Measurements from ENCODE around the gene EDAR.

The EDAR gene

DNA sequence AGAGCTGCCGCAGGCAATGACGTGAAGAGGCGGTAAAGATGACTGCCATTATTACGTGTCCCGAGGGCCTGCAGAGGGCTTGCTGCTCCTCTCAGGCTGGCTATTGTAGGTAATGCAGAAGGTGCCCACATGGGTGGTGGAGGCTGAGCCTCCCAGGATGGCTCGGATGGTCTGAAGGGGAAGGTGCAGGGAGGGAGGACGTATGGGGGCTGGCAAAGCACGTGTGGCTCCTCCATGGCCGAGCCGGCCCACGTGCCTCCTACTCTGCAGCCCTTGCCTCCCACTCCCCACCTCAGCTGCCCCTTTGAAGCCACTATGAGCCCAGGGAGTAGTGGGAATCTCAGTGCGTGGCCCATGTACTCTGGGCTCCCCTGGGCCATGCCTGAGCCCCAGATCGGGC, 48.9 kb downstream of the EDAR start:
- no peak for DNase-seq (ENCODE audit: low spot score)

- no peak for DNase-seq (ENCODE audit: low spot score)
Observed at GRCh38 chr2:108938077-108938710, 50.8 kb downstream of the EDAR start.

DNA sequence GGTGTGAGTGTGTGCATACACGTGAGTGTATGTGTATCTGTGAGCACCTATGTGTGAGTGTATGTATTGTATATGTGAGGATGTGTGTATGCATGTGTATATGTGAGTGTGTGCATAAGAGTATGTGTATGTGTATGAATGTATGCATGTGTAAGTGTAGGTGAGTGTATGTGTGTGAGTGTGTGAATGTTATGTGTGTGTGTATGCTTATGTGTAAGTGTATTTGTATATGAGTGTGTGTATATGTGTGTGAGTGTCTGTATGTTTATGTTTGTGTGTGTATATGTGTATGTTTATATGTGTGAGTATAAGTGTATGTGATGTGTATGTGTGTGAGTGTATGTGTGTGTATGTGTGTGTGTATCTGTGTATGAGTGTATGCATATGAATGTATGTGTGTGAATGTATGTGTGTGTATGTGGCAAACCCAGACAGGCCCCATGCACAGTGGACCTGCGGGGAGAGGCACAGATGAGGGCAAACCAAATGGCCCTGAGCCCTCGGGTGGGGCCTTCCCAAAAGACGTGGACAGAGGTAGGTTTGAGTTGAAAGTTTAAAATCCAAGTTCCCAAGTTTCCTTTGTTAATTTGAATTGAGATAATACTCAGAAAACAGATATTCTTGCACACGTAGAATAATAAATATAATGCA, 51.5 kb downstream of the EDAR start:
- DNase-seq (ENCODE audit: low spot score): no peak

DNA sequence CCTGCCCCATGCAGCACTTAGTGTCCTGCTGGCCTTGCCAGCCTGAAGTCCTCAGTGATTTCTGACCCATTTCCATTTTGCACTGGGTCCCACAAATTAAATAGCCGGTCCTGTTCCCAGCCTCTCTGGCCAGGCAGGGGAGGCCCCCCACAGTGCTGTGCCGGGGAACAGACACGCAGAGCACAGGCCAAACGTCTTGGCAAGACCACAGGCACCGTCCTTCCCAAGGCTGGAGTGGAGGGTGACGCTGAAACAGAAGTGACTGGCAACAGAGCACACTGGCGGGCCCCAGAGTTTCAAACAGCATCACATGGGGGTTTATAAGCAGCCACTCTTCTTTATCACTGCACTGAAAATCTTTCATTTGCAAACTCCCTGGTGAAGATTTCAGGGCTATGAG, 52.2 kb downstream of the EDAR start:
- no peak for DNase-seq (ENCODE audit: low spot score)

DNA sequence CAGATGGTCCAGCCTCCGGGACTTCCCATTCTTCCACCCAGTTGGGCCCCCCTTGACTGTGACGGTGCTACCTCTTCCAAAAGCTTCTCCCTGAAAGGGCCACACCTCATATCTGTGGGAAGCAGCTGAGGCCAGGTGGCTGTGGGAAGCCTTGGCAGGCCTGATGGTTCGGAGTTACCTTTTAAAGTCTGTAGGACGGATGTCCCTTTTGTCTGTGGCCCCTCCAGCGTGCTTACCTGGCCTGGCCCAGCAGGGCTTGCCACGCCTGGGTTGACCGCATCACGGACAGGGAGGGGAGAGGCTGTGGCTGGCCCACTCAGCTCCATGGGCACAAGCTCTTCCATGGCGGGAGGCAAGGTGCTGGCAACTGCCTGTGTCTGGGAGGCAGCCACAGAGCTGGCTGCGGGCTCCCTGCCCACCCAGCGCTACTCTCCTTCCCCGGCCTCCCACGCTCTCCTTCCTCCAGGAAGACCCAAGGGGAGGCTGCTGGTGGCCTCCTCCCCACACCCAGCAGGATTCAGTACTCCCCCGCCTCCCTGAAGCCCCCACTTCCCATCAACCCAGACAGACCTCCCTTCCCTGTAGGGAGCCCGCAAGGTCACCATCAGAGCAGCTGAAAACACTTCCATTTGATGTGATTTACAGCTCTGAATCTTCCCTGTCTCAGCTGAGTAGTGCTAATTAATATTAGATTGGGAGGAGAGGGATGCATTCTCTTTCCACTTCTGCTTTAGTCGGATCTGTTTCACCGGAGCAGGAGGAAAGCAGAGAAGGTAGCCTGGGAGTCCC, 52.8 kb downstream of the EDAR start:
- no peak for DNase-seq (ENCODE audit: low spot score)

- DNase-seq (ENCODE audit: low spot score): no peak
Observed at GRCh38 chr2:108935271-108935741, 53.7 kb downstream of the EDAR start.

- no peak for DNase-seq (ENCODE audit: low spot score)
Observed at GRCh38 chr2:108934583-108935245, 54.3 kb downstream of the EDAR start.

DNA sequence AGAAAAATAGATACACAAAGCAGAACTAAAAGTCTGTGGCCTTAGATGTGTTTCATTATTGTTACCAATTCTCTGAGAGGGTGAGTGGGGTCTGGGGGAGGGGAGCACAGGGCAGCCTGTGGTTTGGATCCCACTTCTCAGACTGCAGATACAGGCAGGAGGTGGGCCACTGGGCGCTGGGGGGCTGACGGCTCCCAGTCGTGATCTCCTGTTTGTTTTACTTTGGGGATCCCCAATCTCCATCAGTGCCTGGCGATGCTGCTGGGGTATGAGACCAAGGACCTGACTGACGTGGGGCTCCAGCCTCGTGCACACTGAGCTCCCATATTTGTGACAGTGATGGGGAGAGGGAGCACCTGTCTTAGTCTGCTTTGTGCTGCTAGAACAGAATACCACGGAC, 54.9 kb downstream of the EDAR start:
- no peak for DNase-seq (ENCODE audit: low spot score)

- no peak for DNase-seq (ENCODE audit: low spot score)
Observed at GRCh38 chr2:108933691-108934117, 55.3 kb downstream of the EDAR start.

- no peak for DNase-seq (ENCODE audit: low spot score)
Observed at GRCh38 chr2:108932736-108933332, 56.2 kb downstream of the EDAR start.

DNA sequence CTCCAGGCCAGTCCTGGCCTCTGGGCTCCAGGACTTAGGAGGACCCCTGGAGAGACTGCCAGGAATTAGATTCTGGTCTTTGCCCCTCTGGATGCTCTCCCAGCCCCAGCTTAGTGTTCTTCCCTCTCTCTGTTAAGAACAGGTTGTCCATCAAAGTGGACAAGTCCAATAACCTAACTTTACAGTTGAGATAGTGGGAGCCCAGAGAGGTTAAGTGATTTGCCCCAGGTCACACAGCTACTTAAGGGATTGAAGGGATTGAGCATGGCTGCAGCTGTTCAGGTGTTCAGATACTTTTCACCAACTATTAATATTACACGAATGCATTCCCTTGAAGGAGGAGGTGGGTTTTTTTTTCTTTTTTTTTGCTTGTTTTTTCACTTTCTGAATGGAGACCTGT, 57.6 kb downstream of the EDAR start:
- no peak for DNase-seq (ENCODE audit: low spot score)

GRCh38 chr2:108929807-108930425, 59.1 kb downstream of the EDAR start:
- DNase-seq (ENCODE audit: low spot score): no peak

DNA sequence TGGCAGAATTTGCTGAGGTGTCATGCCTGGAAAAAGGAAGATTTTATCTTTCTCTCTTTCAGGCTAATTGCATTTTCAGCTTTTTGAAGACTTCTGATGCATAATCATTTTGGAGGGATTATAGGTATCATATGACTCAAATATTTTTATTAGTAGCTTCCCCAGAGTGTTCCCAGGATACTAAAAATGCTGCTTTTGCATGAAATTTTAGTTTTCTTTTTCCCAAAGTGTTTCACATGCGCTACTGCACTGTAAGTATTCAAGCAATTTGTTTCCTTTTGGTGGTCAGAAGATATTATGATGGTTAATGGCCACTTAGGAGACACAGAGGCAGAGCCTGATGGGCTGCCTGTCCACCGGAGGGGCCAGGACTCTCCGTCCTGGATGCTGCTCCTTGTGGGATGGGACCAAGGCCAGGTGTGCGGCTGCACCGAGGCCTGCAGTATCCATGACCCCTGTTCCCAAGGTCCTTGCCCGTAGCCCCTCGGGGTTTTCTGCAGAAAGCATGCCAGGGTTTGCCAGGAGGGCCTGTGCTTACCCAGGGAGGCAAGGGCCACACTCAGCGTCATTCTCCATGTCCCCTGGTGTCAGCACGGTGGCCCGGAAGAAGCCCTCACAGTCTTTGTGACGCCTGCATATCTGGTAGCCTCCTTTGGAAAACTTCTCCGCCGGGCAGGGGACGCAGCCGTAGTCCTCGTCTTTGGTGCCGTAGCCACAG, 60.2 kb downstream of the EDAR start:
- DNase-seq (ENCODE audit: low spot score): no peak

- DNase-seq (ENCODE audit: low spot score): peak; percentile 72
Observed at GRCh38 chr2:108927936-108928659, 60.9 kb downstream of the EDAR start.

DNA sequence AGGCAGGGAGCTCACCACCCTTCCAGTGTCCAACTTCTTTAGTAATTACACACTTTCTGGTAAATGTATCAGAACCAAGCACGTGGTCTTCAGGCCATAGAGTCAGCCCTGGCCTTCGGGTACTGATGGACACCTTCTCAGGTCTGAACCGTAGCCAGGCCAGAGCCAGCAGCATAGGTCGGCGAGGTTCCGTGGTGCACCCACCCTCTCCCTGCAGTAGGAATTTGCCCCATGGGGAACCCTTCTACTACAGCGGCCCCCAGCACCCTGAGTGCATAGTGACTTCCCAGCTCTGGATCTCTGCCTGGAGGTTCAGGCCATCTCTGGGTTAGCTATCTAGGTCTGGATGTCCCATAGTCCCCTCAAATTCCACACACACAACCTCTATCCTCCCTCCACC, 61.6 kb downstream of the EDAR start:
- DNase-seq (ENCODE audit: low spot score): no peak

- no peak for DNase-seq (ENCODE audit: low spot score)
Observed at GRCh38 chr2:108926561-108927380, 62.2 kb downstream of the EDAR start.

GRCh38 chr2:108925735-108926134, 63.3 kb downstream of the EDAR start:
- DNase-seq (ENCODE audit: low spot score): no peak

GRCh38 chr2:108925286-108925685, 63.7 kb downstream of the EDAR start:
- no peak for DNase-seq (ENCODE audit: low spot score)

DNA sequence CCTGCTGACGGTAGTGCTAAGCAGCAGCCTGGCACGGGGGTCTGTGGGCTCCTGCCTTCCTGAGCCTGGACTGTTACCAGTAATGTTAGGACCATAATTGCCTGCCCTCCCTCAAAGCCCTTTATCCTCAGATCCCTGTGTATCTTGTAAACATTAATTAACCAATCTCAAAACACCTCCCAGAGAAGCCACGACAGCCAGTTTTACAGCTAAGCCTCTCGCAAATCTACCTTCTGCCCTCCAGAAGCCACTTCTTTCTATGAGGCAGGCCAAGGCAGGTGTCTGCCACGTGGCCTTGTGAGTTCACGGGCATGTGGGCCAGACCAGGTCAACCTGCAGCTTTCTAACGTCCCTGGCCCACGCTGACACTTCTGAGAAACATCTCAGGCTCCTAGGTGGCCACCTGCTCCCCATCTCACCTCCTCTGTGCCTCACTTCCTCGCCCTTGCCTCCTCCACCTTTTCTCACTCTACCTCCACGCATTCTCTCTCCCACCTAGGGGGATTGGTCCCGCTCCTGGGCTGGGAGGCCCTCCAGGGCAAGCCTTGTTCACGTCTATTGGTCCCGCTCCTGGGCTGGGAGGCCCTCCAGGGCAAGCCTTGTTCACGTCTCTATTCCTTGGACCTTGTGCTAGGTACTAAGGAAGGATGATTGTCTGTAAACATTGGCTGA, 64.3 kb downstream of the EDAR start:
- DNase-seq (ENCODE audit: low spot score): no peak
